IMR-90 (cell line): ENCODE results near the gene EPHX1. TPM values are rescaled to one million over a fixed set of nuclear protein-coding genes. Genes with fewer than 3 reads are reported as not detected.

Experiments
- ATAC-seq: fragments of 200-7000 bp; cut with Tn5 transposase; 2 replicates; pipeline ENCODE4 v1.9.1; 2020; ENCODE audit warnings: low read depth, mild to moderate bottlenecking, moderate library complexity
- BruUV-seq: library from RNA; stranded (reverse); fragments of 400-500 nt; replicated peaks from 2 replicates; lab custom pipeline; 2021; lab: Mats Ljungman, UMichigan
- CTCF ChIA-PET: fragments of 300-600 bp; formaldehyde crosslinking; extraction: SDS; loops from one replicate; lab custom pipeline; 2021; ENCODE audit warnings: antibody characterized with exemption; lab: Yijun Ruan, JAX
- POLR2A ChIA-PET: fragments of 300-600 bp; sonication (Branson Sonifier 250); formaldehyde crosslinking; loops from one replicate; lab custom pipeline; 2022; ENCODE audit warnings: antibody characterized with exemption; ENCODE audit not compliant: unreplicated experiment; lab: Charles Lee
- DNase-seq: peaks from one replicate; pipeline ENCODE4 v3.0.0; 2013
- H2AFZ ChIP-seq: replicated peaks from 2 replicates; pipeline ENCODE3; 2013; ENCODE audit warnings: low read length, mild to moderate bottlenecking; ENCODE audit not compliant: poor library complexity
- H2AK5ac ChIP-seq: 2 replicates; pipeline ENCODE4 v1.6.1; 2013; ENCODE audit warnings: low read depth, low read length, inconsistent platforms
- H2AK9ac ChIP-seq: replicated peaks from 2 replicates; pipeline ENCODE3; 2013; ENCODE audit warnings: mild to moderate bottlenecking, low read depth, low read length, moderate library complexity; ENCODE audit not compliant: poor library complexity
- H2BK120ac ChIP-seq: 2 replicates; pipeline ENCODE4 v1.6.1; 2013; ENCODE audit warnings: low read depth, low read length, inconsistent platforms
- H2BK15ac ChIP-seq: 3 replicates; pipeline ENCODE4 v1.6.1; 2013; ENCODE audit warnings: low read depth, low read length, inconsistent platforms
- H2BK20ac ChIP-seq: 2 replicates; pipeline ENCODE4 v1.6.1; 2013; ENCODE audit warnings: low read depth, mild to moderate bottlenecking, inconsistent platforms, low read length, moderate library complexity
- H2BK5ac ChIP-seq: 2 replicates; pipeline ENCODE4 v1.6.1; 2013; ENCODE audit warnings: mild to moderate bottlenecking, low read depth, low read length, inconsistent platforms; ENCODE audit not compliant: poor library complexity, severe bottlenecking
- H3K14ac ChIP-seq: replicated peaks from 2 replicates; pipeline ENCODE4 v1.6.1; 2013; ENCODE audit warnings: low read depth, low read length, inconsistent platforms
- H3K18ac ChIP-seq: 2 replicates; pipeline ENCODE4 v1.6.1; 2013; ENCODE audit warnings: low read depth, low read length, control low read depth
- H3K23ac ChIP-seq: 2 replicates; pipeline ENCODE4 v1.6.1; 2013; ENCODE audit warnings: low read depth, low read length, inconsistent platforms
- H3K27ac ChIP-seq: 2 replicates; pipeline ENCODE4 v1.5.1; 2013; ENCODE audit warnings: mild to moderate bottlenecking, control low read depth, low read length; ENCODE audit not compliant: insufficient read depth
- H3K27me3 ChIP-seq: 2 replicates; pipeline ENCODE4 v1.6.1; 2013; ENCODE audit warnings: low read length; ENCODE audit not compliant: control insufficient read depth, insufficient read depth
- H3K36me3 ChIP-seq: 2 replicates; pipeline ENCODE4 v1.6.1; 2013; ENCODE audit warnings: low read length, mixed read lengths; ENCODE audit not compliant: control insufficient read depth, insufficient read depth
- H3K4ac ChIP-seq: 2 replicates; pipeline ENCODE4 v1.6.1; 2013; ENCODE audit warnings: low read depth, low read length, inconsistent platforms
- H3K4me1 ChIP-seq: 2 replicates; pipeline ENCODE4 v1.6.1; 2013; ENCODE audit warnings: low read length, mixed read lengths; ENCODE audit not compliant: control insufficient read depth, insufficient read depth
- H3K4me2 ChIP-seq: 2 replicates; pipeline ENCODE4 v1.6.1; 2013; ENCODE audit warnings: low read depth, mild to moderate bottlenecking, control low read depth, low read length, moderate library complexity
- H3K4me3 ChIP-seq: 2 replicates; pipeline ENCODE4 v1.5.1; 2013; ENCODE audit warnings: low read depth, mild to moderate bottlenecking, control low read depth, low read length, moderate library complexity; ENCODE audit not compliant: insufficient read depth
- H3K56ac ChIP-seq: 2 replicates; pipeline ENCODE4 v1.6.1; 2013; ENCODE audit warnings: low read length, inconsistent platforms; ENCODE audit not compliant: insufficient read depth; ENCODE audit errors: extremely low read depth
- H3K79me1 ChIP-seq, 2 experiments: 2 replicates each; pipeline ENCODE4 v1.6.1; 2013; ENCODE audit warnings: low read length in 2 of 2, inconsistent platforms in 1 of 2, low read depth in 1 of 2
- H3K9ac ChIP-seq: 2 replicates; pipeline ENCODE4 v1.6.1; 2013; ENCODE audit warnings: low read depth, low read length, control low read depth
- H3K9me1 ChIP-seq: 2 replicates; pipeline ENCODE4 v1.6.1; 2013; ENCODE audit warnings: low read length, inconsistent platforms; ENCODE audit not compliant: insufficient read depth
- H3K9me3 ChIP-seq: 2 replicates; pipeline ENCODE4 v1.6.1; 2013; ENCODE audit warnings: low read length; ENCODE audit not compliant: control insufficient read depth, insufficient read depth
- H4K20me1 ChIP-seq: 2 replicates; pipeline ENCODE4 v1.6.1; 2013; ENCODE audit warnings: low read length, inconsistent platforms; ENCODE audit not compliant: insufficient read depth
- H4K5ac ChIP-seq: 2 replicates; pipeline ENCODE4 v1.6.1; 2013; ENCODE audit warnings: mild to moderate bottlenecking, low read depth, low read length, control low read depth
- H4K8ac ChIP-seq, 2 experiments: 2 replicates each; pipeline ENCODE4 v1.6.1; 2013; ENCODE audit warnings: low read depth in 2 of 2, low read length in 2 of 2, control low read depth in 1 of 2, inconsistent platforms in 1 of 2
- H4K91ac ChIP-seq: 2 replicates; pipeline ENCODE4 v1.6.1; 2013; ENCODE audit warnings: low read depth, low read length, inconsistent platforms; ENCODE audit not compliant: insufficient read depth
- FOS ChIP-seq: fragments of 150-350 bp; IDR thresholded peaks from 2 replicates; pipeline ENCODE4 v1.6.1; 2016; ENCODE audit warnings: low read depth, low read length
- POLR2A ChIP-seq: IDR thresholded peaks from 2 replicates; pipeline ENCODE4 v1.6.1; 2012; ENCODE audit warnings: mild to moderate bottlenecking, low read depth, low read length
- USF2 ChIP-seq: fragments of 150-350 bp; IDR thresholded peaks from 2 replicates; pipeline ENCODE4 v1.6.1; 2017; ENCODE audit warnings: mild to moderate bottlenecking, antibody characterized with exemption, low read length, low read depth
- WGBS, 2 experiments: methylation state at CpG; one replicate each; pipeline versions ENCODE4 v1.1.5 to v1.1.7; 2013; ENCODE audit warnings: missing lambda C conversion rate in 2 of 2; ENCODE audit not compliant: insufficient read length in 1 of 2; ENCODE audit errors: extremely low coverage in 2 of 2; 5-methylcytosine and 5-hydroxymethylcytosine counted together
- dilution Hi-C: fragments of 300-500 bp; cut with HindIII; formaldehyde crosslinking; loops from one replicate; pipeline ENCODE4 v1.14.3; 2018; ENCODE audit warnings: low sequenced_read_pairs; ENCODE audit not compliant: unreplicated experiment
- in situ Hi-C: fragments of 300-500 bp; cut with MboI; formaldehyde crosslinking; loops from 3 replicates; pipeline ENCODE4 v1.14.3; 2019; ENCODE audit warnings: low sequenced_read_pairs, inconsistent platforms, mixed read lengths
- intact Hi-C: fragments of 100-400 bp; cut with micrococcal nuclease; formaldehyde crosslinking; loops from 2 replicates; pipeline ENCODE4 v1.10.0; 2022
- polyA plus RNA-seq, 3 experiments: library from polyadenylated mRNA; depleted of rRNA; stranded (reverse); fragments of >200 nt; gene quantifications; 2 replicates each; pipeline ENCODE4 v1.2.3, GENCODE V29; 2012; ENCODE audit warnings: low replicate concordance in 1 of 3
- total RNA-seq: library from RNA; depleted of rRNA; stranded (reverse); fragments of >200 nt; gene quantifications from 2 replicates; pipeline ENCODE4 v1.2.3, GENCODE V29; 2012
- TF ChIP-seq, protein P1 (sequence below): conservative IDR thresholded peaks from 2 replicates; pipeline ENCODE4 v1.5.1; 2012; ENCODE audit warnings: mild to moderate bottlenecking, low read depth, low read length, improper control_type of control experiment

The EPHX1 gene
- total and polyA plus RNA-seq, 2 of the 4 experiments (the other 2 are of a cell fraction), result 20.3 to 46.3 TPM

GRCh38 chr1:225840223-225840610 is 30.3 kb downstream of the EPHX1 start:
- no peak overlapping the region for H3K56ac ChIP-seq
- WGBS, 2 experiments, result no CpG with 5 or more reads among the region's 1 CpG
- no peak overlapping the region for H3K4me2 ChIP-seq
- no peak overlapping the region for H3K9ac ChIP-seq
- H4K5ac ChIP-seq, result no peak overlapping the region
- H2BK120ac ChIP-seq, result no peak overlapping the region
- no peak overlapping the region for H2AK5ac ChIP-seq
- H3K14ac ChIP-seq, result no peak overlapping the region
- CTCF ChIA-PET, result no interaction called here
- H3K4me3 ChIP-seq, result no peak overlapping the region
- no peaks in the 10 kb centered on the region for H3K9me3 ChIP-seq
- no peak overlapping the region for H2BK5ac ChIP-seq
- no peaks in the 10 kb centered on the region for H3K79me1 ChIP-seq
- no peaks in the 10 kb centered on the region for H3K27me3 ChIP-seq
- ATAC-seq (no peak), DNase-seq (no peak)
- H2AK9ac ChIP-seq, result no peak overlapping the region
- no peak overlapping the region for H4K91ac ChIP-seq
- BruUV-seq, result no TSS peak
- H3K18ac ChIP-seq, result no peak overlapping the region
- H4K20me1 ChIP-seq, result no peaks in the 10 kb centered on the region
- intact Hi-C loops (loop anchor here (10.0 kb wide), 1 partner anchor 135 kb away; no protein-coding TSS in a partner anchor), dilution Hi-C loops (no loop called here), in situ Hi-C loops (loop anchor here (10.0 kb wide), 1 partner anchor 365 kb away; no protein-coding TSS in a partner anchor)
- H3K9me1 ChIP-seq, result no peaks in the 10 kb centered on the region
- no peak overlapping the region for H3K23ac ChIP-seq
- H2BK20ac ChIP-seq, result no peak overlapping the region
- peaks cover 26% of the 10 kb centered on the region; the same call in 1 of the 2 replicates for H3K36me3 ChIP-seq
- no peak overlapping the region for H3K27ac ChIP-seq
- H2BK15ac ChIP-seq, result no peak overlapping the region
- TF ChIP-seq FOS (no peak), USF2 (no peak), POLR2A (no peak)
- TF ChIP-seq, protein P1, sequence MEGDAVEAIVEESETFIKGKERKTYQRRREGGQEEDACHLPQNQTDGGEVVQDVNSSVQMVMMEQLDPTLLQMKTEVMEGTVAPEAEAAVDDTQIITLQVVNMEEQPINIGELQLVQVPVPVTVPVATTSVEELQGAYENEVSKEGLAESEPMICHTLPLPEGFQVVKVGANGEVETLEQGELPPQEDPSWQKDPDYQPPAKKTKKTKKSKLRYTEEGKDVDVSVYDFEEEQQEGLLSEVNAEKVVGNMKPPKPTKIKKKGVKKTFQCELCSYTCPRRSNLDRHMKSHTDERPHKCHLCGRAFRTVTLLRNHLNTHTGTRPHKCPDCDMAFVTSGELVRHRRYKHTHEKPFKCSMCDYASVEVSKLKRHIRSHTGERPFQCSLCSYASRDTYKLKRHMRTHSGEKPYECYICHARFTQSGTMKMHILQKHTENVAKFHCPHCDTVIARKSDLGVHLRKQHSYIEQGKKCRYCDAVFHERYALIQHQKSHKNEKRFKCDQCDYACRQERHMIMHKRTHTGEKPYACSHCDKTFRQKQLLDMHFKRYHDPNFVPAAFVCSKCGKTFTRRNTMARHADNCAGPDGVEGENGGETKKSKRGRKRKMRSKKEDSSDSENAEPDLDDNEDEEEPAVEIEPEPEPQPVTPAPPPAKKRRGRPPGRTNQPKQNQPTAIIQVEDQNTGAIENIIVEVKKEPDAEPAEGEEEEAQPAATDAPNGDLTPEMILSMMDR, result no peak
- no peak overlapping the region for H4K8ac ChIP-seq
- no peak overlapping the region for H3K4ac ChIP-seq
- POLR2A ChIA-PET, result no interaction called here
- no peak overlapping the region for H2AFZ ChIP-seq
- H3K4me1 ChIP-seq, result no peaks in the 10 kb centered on the region; the same call in 1 of the 2 replicates
